ENCODE measurements around the gene CRACR2B. TPM values are rescaled to one million over a fixed set of nuclear protein-coding genes. Genes with fewer than 3 reads are reported as not detected.

The CRACR2B gene
- total and polyA plus RNA-seq, 2 of the 13 experiments (the other 11 are each of a cell fraction or from before 2014, with no cell fraction given): 14.9 to 21.0 TPM

- no peak for TF ChIP-seq RORA (CRISPR knock-in tag; IDR thresholded peaks at IDR 0.05)
- no peak for TF ChIP-seq DR1 (CRISPR knock-in tag; IDR thresholded peaks at IDR 0.05)
- no peak for TF ChIP-seq HNRNPL (IDR thresholded peaks at IDR 0.05; ENCODE audit: low read depth, low read length)
- TF ChIP-seq CEBPG (CRISPR knock-in tag; IDR thresholded peaks at IDR 0.05): no peak
- TF ChIP-seq JUN (CRISPR knock-in tag; IDR thresholded peaks at IDR 0.05): 0 out of 2 replicates have a peak, but pooled peaks have one; percentile 31
- TF ChIP-seq ZNF580 (CRISPR knock-in tag; IDR thresholded peaks at IDR 0.05; ENCODE audit: borderline replicate concordance, low read depth): no peak
- TF ChIP-seq, protein P1, sequence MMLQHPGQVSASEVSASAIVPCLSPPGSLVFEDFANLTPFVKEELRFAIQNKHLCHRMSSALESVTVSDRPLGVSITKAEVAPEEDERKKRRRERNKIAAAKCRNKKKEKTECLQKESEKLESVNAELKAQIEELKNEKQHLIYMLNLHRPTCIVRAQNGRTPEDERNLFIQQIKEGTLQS (CRISPR knock-in tag; IDR thresholded peaks at IDR 0.05): no peak
- TF ChIP-seq MYC (CRISPR knock-in tag; IDR thresholded peaks at IDR 0.05; ENCODE audit: borderline replicate concordance): 0 out of 2 replicates have a peak, but pooled peaks have one; percentile 49
- TF ChIP-seq TFDP1 (CRISPR knock-in tag; IDR thresholded peaks at IDR 0.05; ENCODE audit: borderline replicate concordance): peak; percentile 18; the same call in 1 of the 2 replicates
- no peak for TF ChIP-seq XBP1 (CRISPR knock-in tag; IDR thresholded peaks at IDR 0.05)
- no peak for TF ChIP-seq ZMYM3 (CRISPR knock-in tag; IDR thresholded peaks at IDR 0.05)
- TF ChIP-seq MTERF4 (CRISPR knock-in tag; IDR thresholded peaks at IDR 0.05): no peak
- no peak for TF ChIP-seq JUND (CRISPR knock-in tag; IDR thresholded peaks at IDR 0.05)
- TF ChIP-seq TOE1 (CRISPR knock-in tag; IDR thresholded peaks at IDR 0.05): no peak
- TF ChIP-seq, protein P2, sequence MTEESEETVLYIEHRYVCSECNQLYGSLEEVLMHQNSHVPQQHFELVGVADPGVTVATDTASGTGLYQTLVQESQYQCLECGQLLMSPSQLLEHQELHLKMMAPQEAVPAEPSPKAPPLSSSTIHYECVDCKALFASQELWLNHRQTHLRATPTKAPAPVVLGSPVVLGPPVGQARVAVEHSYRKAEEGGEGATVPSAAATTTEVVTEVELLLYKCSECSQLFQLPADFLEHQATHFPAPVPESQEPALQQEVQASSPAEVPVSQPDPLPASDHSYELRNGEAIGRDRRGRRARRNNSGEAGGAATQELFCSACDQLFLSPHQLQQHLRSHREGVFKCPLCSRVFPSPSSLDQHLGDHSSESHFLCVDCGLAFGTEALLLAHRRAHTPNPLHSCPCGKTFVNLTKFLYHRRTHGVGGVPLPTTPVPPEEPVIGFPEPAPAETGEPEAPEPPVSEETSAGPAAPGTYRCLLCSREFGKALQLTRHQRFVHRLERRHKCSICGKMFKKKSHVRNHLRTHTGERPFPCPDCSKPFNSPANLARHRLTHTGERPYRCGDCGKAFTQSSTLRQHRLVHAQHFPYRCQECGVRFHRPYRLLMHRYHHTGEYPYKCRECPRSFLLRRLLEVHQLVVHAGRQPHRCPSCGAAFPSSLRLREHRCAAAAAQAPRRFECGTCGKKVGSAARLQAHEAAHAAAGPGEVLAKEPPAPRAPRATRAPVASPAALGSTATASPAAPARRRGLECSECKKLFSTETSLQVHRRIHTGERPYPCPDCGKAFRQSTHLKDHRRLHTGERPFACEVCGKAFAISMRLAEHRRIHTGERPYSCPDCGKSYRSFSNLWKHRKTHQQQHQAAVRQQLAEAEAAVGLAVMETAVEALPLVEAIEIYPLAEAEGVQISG (CRISPR knock-in tag; IDR thresholded peaks at IDR 0.05): 0 out of 2 replicates have a peak, but pooled peaks have one; percentile 17
- no peak for TF ChIP-seq ZNF619 (CRISPR knock-in tag; IDR thresholded peaks at IDR 0.05)
- no peak for TF ChIP-seq SYNCRIP (IDR thresholded peaks at IDR 0.05; ENCODE audit: insufficient read depth, low read depth, low read length)
- TF ChIP-seq POLR2AphosphoS2 (IDR thresholded peaks at IDR 0.05; ENCODE audit: low read depth, low read length): no peak
- TF ChIP-seq ZNF274 (CRISPR knock-in tag; IDR thresholded peaks at IDR 0.05): no peak
- TF ChIP-seq MXI1 (IDR thresholded peaks at IDR 0.05; ENCODE audit: borderline replicate concordance, low read depth, low read length): no peak
- TF ChIP-seq HNRNPLL (IDR thresholded peaks at IDR 0.05; ENCODE audit: low read depth, low read length, poor library complexity, severe bottlenecking): peak; percentile 33
- no peak for TF ChIP-seq ZNF34 (CRISPR knock-in tag; IDR thresholded peaks at IDR 0.05; ENCODE audit: borderline replicate concordance)
- TF ChIP-seq SRF (IDR thresholded peaks at IDR 0.05; ENCODE audit: low read depth, low read length): no peak
- TF ChIP-seq MTA3 (CRISPR knock-in tag; IDR thresholded peaks at IDR 0.05): no peak
- TF ChIP-seq, protein P3, sequence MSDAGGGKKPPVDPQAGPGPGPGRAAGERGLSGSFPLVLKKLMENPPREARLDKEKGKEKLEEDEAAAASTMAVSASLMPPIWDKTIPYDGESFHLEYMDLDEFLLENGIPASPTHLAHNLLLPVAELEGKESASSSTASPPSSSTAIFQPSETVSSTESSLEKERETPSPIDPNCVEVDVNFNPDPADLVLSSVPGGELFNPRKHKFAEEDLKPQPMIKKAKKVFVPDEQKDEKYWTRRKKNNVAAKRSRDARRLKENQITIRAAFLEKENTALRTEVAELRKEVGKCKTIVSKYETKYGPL (CRISPR knock-in tag; IDR thresholded peaks at IDR 0.05): no peak
- TF ChIP-seq ZNF264 (CRISPR knock-in tag; IDR thresholded peaks at IDR 0.05): no peak
These were observed 5.5 kb downstream of the CRACR2B start (continued) for GRCh38 chr11:833114-833791.

All from HepG2 (cell line).